H1 (cell line): Measurements from ENCODE around the gene LNX2. TPM values are rescaled to one million over a fixed set of nuclear protein-coding genes. Genes with fewer than 3 reads are reported as not detected.

Source experiments
- CEBPB ChIP-seq: IDR thresholded peaks from 2 replicates; pipeline ENCODE4 v1.6.1; 2012; ENCODE audit warnings: low read depth, low read length
- CHD2 ChIP-seq: IDR thresholded peaks from 2 replicates; pipeline ENCODE4 v1.6.1; 2012; ENCODE audit warnings: low read length, improper control_type of control experiment
- CREB1 ChIP-seq: IDR thresholded peaks from 2 replicates; pipeline ENCODE4 v1.6.1; 2012; ENCODE audit warnings: inconsistent platforms
- GABPA ChIP-seq: IDR thresholded peaks from 2 replicates; pipeline ENCODE4 v1.6.1; 2011; ENCODE audit warnings: mild to moderate bottlenecking, low read length, moderate library complexity, borderline replicate concordance; ENCODE audit not compliant: insufficient read depth
- HDAC2 ChIP-seq, 2 experiments: fragments of 300-600 bp in 1 of 2; sonication (generic) in 1 of 2; IDR thresholded peaks; 2 replicates each; pipeline ENCODE4 v1.6.1; 2011 to 2012; ENCODE audit warnings: low read depth in 2 of 2, low read length in 2 of 2, mild to moderate bottlenecking in 2 of 2, moderate library complexity in 2 of 2, borderline replicate concordance in 1 of 2, inconsistent platforms in 1 of 2
- KDM5A ChIP-seq: fragments of 200-600 bp; IDR thresholded peaks from 2 replicates; pipeline ENCODE4 v1.7.1; 2012; ENCODE audit warnings: mild to moderate bottlenecking, low read length, inconsistent platforms, mixed read lengths
- RAD21 ChIP-seq, 2 experiments: IDR thresholded peaks in 1 of 2; conservative IDR thresholded peaks in 1 of 2; 2 replicates each; pipeline ENCODE4 v1.6.1; 2011; ENCODE audit warnings: low read depth in 2 of 2, low read length in 2 of 2, improper control_type of control experiment in 1 of 2, inconsistent platforms in 1 of 2, mild to moderate bottlenecking in 1 of 2, moderate library complexity in 1 of 2
- RFX5 ChIP-seq: IDR thresholded peaks from 2 replicates; pipeline ENCODE4 v1.6.1; 2011; ENCODE audit warnings: low read depth, low read length, improper control_type of control experiment, borderline replicate concordance
- SP1 ChIP-seq: IDR thresholded peaks from 2 replicates; pipeline ENCODE4 v1.6.1; 2011; ENCODE audit warnings: low read depth, low read length
- TAF7 ChIP-seq: optimal IDR thresholded peaks from 2 replicates; pipeline ENCODE3; 2011; ENCODE audit warnings: low read depth, mild to moderate bottlenecking, inconsistent platforms, low read length, moderate library complexity, borderline replicate concordance
- polyA plus RNA-seq, 7 experiments: library from polyadenylated mRNA; depleted of rRNA in 3 of 7; stranded (reverse) in 5 of 7; unstranded in 2 of 7; fragments of >200 nt in 5 of 7; fragments of 200-250 nt in 2 of 7; gene quantifications; 1 replicate in 5 of 7; 2 replicates in 1 of 7; 4 replicates in 1 of 7; pipeline versions ENCODE4 v1.2.1 to v1.2.3, GENCODE V29; 2011 to 2013; ENCODE audit warnings: missing spikeins in 2 of 7, mixed read lengths in 2 of 7
- total RNA-seq: library from RNA; stranded (reverse); fragmentation: NEBNext Ultra II Directional; extraction: Animal tissue kit (Norgen Biotek cat#: 25700); gene quantifications from 2 replicates; pipeline ENCODE4 v1.2.1, GENCODE V29; 2021

The LNX2 gene
- total and polyA plus RNA-seq, 2 of the 8 experiments (the other 6 are each of a cell fraction or from before 2014, with no cell fraction given), result 6.4 to 13.9 TPM

DNA sequence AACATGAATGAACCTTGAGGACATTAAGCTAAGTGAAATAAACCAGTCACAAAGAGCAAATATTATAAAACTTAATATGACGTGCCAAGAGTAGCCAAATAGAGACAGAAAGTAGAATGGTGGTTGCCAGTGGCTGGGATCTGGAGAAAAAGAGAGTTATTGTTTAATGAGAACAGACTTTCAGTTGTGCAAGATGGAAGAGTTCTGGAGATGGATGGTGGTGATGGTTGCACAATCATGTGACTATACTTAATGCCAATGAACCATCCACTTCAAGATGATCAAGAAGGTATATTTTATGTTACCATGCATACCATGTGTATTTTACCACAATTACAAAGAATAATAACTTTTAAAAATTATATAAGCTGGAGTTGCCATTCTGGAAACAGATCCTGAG, 104.2 kb downstream of the LNX2 start (continued):
- TF ChIP-seq CEBPB (no peak), CHD2 (no peak), GABPA (no peak), CREB1 (no peak), RAD21 (IDR thresholded peaks at IDR 0.05 in 1 of 2, conservative IDR thresholded peaks at IDR 0.05 in 1 of 2; ENCODE audit: low read depth in 2 of 2, low read length in 2 of 2) (no peak), HDAC2 (IDR thresholded peaks at IDR 0.05; ENCODE audit: borderline replicate concordance in 1 of 2, low read depth in 2 of 2, low read length in 2 of 2) (no peak), RFX5 (no peak), KDM5A (no peak), SP1 (no peak), TAF7 (no peak)
